NK-92 (cell line): ENCODE data around the gene SPRED3.

Source experiments
- DNase-seq: peaks from one replicate; lab custom pipeline; 2025; ENCODE audit not compliant: unreplicated experiment; lab: John Stamatoyannopoulos, UW

The SPRED3 gene

DNA sequence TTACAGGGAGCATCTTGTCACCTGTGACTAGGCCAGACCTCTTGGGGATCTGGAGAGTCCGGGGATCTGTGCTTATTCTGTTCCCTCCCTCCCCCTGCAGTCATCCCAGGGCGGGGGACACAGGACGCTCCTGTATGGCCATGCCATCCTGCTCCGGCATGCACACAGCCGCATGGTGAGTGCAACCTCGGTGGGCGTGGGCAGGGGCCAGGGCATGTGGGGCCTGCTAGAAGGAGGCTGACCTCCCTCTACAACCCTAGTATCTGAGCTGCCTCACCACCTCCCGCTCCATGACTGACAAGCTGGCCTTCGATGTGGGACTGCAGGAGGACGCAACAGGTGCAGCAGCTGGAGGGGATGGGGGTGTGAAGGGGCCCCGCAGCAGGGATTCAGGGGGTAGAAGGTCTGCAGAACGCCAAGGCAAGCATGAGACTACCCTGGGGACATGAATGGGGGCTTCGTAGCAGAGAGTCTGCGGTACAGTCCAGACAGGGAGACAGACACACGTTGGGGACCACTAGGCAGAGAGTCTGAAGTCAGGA is 55.0 kb downstream of the SPRED3 start:
- DNase-seq = no peak

DNA sequence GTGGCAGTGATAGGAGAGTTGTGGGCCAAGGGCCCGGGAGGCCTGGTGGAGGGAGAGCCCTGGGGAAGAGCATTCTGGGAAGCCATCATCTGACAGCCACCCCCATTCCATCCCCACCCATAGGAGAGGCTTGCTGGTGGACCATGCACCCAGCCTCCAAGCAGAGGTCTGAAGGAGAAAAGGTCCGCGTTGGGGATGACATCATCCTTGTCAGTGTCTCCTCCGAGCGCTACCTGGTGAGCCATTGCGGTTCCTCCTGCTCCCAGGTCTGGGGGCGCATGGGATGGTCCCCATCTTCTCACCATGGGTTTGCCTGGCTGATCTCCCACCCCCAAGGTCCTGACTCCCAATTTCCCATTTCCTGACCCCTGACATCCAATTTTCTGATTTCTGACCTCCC is 55.5 kb downstream of the SPRED3 start:
- no peak for DNase-seq

DNA sequence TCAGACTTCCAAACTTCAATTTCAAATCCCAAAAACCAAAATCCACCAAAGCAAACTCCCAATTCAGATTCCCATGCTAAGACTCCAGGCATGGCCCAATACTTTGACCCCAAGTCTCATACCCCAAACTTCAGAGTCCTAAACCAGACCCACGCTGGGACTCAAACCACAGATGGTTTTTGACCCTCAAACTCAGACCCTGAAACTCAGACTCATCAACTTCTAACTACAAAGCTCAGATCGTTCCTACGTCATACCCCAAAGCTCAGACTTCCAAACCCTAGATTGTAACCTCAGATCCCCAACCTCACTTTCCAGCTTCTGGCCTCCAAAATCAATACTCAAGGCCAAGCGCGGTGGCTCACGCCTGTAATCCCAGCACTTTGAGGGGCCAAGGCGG is 56.9 kb downstream of the SPRED3 start:
- DNase-seq = no peak

DNA sequence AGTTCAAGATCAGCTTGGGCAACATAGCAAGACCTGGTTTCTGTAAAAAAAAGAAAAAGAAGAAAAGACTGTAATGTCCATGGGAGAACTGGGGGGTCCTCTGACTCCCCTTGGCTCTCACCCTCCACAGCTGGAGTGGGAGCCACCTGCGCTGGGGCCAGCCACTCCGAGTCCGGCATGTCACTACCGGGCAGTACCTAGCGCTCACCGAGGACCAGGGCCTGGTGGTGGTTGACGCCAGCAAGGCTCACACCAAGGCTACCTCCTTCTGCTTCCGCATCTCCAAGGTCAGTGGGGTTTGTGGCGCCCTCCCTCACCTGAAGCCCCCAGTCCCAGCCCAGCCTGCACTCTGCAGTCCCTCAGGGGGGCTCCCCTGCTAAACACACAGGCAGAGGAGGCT is 59.7 kb downstream of the SPRED3 start:
- DNase-seq = no peak
